Vagina (tissue), 2 donors: ENCODE data around the gene MBD6.

Experiments used
- CTCF ChIP-seq, 3 experiments: fragments of 450-650 bp in 2 of 3; fragments of 200-600 bp in 1 of 3; sonication (generic) in 1 of 3; IDR thresholded peaks; one replicate each; pipeline ENCODE4 v1.5.1; 2017 to 2019; ENCODE audit warnings: antibody characterized with exemption in 3 of 3, mild to moderate bottlenecking in 2 of 3, moderate library complexity in 2 of 3
- POLR2AphosphoS5 ChIP-seq, 2 donors: sonication (generic); formaldehyde crosslinking; IDR thresholded peaks; one replicate each; pipeline ENCODE4 v1.9.0; 2017; ENCODE audit warnings: antibody characterized with exemption in 2 of 2, mild to moderate bottlenecking in 2 of 2, low read depth in 1 of 2; ENCODE audit not compliant: insufficient read depth in 1 of 2

- TF ChIP-seq CTCF (IDR thresholded peaks at IDR 0.05) = no peak
- peak in 1 of 2 donors; percentile 7 for TF ChIP-seq POLR2AphosphoS5 (IDR thresholded peaks at IDR 0.05; ENCODE audit: insufficient read depth in 1 of 2, low read depth in 1 of 2)
These were observed 44.6 kb upstream of the MBD6 start for GRCh38 chr12:57477710-57478681.
